NCI-H2029 (cell line): ENCODE data around the gene NEGR1.
"Not testable (repeated sequence)": the region's sequence is repeated elsewhere in the genome, so short reads cannot be mapped to it uniquely, and the experiment has no call there.

Source experiments
- DNase-seq: peaks from one replicate; lab custom pipeline; 2025; lab: John Stamatoyannopoulos, UW

Gene NEGR1

GRCh38 chr1:72282271-72283021 is at the start of gene NEGR1:
Gene NEGR1, minus strand, starts transcription at chr1:72282539.
- DNase-seq = peak; percentile 91

DNA sequence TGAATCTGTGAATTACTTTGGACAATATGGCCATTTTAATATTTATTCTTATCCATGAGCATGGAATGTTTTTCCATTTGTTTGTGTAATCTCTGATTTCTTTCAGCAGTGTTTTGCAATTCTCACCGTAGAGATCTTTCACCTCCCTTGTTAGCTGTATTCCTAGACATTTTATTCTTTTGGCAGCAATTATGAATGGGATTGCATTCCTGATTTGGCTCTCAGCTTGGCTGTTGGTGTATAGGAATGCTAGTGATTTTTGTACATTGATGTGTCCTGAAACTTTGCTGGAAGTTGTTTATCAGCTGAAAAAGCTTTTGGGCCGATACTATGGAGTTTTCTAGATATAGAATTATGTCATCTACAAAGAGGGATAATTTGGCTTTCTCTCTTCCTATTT is 44.2 kb upstream of the NEGR1 start:
- DNase-seq = no peak

DNA sequence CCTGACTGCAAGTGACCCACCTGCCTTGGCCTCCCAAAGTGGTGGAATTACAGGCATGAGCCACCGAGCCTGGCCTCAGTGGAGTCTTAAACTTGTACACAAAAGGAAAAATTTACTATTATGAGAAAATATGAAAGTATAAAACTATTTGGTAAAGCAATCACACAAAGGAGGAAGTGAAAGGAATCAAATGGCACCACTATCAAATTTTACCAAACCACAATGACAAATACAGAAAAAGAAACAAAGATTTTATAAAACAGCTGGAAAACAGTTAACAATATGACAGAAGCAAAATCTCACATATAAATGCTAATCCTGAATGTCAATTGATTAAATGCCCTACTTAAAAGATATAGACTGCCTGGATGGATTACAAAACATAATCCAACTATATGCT is 42.1 kb upstream of the NEGR1 start:
- no peak for DNase-seq

GRCh38 chr1:72322910-72323309 is 40.6 kb upstream of the NEGR1 start:
- no peak for DNase-seq

DNA sequence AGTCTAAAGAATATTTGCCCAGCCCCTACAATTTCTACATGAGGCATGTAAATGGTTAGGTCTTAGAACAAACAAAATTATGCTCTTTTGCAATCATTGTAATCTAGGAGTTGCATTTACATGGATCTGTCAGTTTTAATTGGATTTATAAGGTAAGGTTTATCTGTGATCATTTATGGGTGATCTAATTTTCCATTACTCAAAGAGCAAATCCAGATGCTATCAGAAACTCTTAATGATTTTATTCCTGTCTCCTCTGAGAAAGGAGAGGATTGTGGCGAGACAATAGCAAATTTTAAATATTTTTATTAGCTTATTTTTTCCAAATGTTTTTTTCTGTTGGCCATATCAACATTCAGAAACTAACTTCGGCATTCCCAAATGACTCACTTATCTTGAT is 14.2 kb upstream of the NEGR1 start:
- DNase-seq = no peak

DNA sequence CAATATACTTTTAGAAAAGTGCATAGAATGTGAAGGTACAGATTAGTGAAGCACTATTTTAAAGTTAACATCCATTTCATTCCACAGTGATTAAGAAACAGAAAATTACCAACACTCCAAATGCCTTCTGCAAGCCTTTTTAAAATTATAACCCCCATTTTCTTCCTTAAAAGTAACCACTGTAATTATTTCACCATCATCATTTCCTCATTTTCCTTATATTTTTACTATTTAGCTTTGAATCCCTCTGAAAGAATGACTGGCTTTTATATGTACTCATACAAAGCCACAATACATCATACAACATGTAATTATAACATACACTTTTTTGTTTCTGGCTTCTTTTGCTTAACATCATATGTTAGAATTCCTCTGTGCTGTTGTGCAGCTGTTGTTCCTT is 6.5 kb upstream of the NEGR1 start:
- no peak for DNase-seq

DNA sequence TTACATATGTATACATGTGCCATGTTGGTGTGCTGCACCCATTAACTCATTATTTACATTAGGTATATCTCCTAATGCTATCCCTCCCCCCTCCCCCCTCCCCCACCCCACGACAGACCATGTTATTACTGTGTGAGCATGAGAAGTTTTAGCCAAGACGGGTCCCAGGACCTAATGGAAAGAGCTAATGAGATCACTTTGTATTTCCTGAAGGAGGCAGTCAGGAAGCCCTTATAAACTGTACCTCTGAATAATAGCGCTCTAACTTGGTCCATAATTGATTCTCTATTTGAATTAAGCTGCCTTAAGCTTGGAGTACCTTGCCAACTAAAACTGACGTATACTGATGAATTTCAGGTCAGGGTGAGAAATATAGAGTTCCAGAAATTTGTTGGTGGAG is 4.1 kb upstream of the NEGR1 start:
- no peak for DNase-seq

DNA sequence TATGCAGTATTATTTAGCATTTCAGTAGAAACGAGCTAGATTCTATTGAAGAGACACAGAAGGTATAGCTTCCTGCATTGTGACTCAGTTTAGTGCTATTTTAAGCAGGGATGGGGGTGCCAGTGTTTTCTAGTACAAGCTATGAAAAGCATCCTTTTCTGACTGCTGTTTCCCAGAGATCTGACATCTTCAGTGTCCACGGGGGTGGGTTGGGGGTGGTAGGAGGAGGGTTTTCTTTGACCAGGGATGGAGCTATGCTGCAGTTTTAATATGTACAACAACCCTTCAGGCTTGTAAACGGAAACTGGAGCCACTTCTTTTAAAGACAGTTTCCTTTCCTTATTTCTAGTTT is 2.7 kb upstream of the NEGR1 start:
- DNase-seq = no peak

GRCh38 chr1:72284348-72285073 is 2.2 kb upstream of the NEGR1 start:
- DNase-seq = peak; percentile 53

- DNase-seq = peak; percentile 66
Observed at GRCh38 chr1:72284084-72284347, 1.7 kb upstream of the NEGR1 start.

GRCh38 chr1:72283307-72284083 is 1.2 kb upstream of the NEGR1 start:
- peak; percentile 78 for DNase-seq

DNA sequence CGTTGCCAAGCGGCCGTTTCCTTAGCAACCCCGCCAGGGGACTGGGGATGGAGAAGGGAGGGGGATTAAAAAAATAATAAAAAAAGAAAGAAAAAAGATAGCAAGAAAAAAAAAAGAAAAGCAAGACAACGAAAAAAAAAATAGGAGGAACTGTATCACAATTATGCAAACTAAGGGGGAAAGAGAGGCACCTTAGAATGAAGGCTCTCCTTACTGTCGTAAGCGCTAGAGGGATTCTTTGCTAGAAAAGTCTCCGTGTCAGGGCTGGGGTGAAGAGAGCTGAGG is 625 bp upstream of the NEGR1 start:
- no peak for DNase-seq

- no peak for DNase-seq
Observed at GRCh38 chr1:72281637-72282270, 585 bp downstream of the NEGR1 start.

GRCh38 chr1:72281144-72281543 is 1.2 kb downstream of the NEGR1 start:
- DNase-seq = no peak

DNA sequence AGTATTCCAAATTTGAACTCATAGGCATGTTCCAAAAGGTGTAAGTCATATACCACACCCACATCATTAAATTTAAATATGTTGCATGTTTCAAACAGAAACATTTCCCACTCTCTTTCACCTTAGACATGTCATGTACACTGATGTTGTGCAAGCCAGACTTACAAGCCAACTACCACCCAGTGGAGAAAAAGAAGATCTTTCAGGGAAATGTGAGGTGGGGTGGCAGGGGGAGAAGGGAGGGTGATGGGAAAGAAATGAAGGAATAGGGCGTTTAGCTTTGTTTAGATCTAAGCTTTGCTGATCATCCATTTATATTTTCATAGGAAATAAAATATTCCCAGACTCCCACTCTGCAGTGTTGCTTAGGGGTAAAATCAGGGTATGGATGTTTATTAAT is 1.6 kb downstream of the NEGR1 start:
- no peak for DNase-seq

- DNase-seq = no peak
Observed at GRCh38 chr1:72280131-72280530, 2.2 kb downstream of the NEGR1 start.

DNA sequence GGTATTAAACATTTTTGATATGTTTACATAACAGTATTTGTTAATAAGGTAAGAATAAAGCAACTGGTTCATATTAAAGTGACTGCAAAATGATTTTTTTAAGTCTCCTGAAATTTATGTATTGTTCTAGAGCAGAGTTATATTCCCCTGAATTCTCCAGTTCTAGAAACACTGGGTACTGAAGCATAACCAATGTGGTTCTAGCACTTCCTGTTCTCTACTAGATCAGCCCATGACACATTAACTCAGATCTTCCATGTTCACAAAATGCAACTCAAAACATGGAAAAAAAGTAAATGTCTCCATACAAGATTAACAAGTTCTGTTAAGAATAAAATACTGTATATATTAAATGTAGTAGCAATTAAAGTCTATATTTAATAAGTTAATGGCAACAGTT is 3.9 kb downstream of the NEGR1 start:
- DNase-seq = no peak

GRCh38 chr1:72271555-72272085 is 10.7 kb downstream of the NEGR1 start:
- DNase-seq = no peak

GRCh38 chr1:72262735-72263134 is 19.6 kb downstream of the NEGR1 start:
- DNase-seq = no peak

GRCh38 chr1:72253132-72253531 is 29.2 kb downstream of the NEGR1 start:
- DNase-seq = no peak

DNA sequence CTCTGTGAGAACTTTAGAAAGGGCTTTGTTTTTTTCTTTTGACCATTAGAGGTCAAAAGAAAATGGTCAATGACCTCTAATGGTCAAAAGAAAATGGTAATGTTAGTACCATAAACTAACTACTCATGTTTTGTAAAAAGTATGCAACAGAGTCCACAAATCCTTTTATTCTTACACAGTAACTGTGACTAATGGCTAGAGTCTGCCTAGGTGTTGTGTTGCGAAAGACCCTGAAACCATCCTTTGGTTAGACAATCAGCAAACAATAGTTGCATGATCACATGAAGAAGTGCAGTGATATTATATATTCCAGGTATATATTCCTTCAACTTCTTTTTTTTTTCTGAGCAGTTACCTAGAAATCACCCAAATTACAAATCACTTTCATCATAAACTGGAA is 40.9 kb downstream of the NEGR1 start:
- DNase-seq = no peak

DNA sequence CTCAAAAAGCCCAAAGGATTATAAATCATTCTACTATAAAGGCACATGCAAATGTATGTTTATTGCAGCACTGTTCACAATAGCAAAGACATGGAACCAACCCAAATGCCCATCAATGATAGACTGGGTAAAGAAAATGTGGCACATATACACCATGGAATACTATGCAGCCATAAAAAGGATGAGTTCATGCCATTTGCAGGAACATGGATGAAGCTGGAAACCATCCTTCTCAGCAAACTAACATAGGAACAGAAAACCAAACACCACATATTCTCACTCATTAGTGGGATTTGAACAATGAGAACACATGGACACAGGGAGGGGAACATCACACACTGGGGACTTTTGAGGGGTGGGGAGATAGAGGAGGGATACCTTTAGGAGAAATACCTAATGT is 46.4 kb downstream of the NEGR1 start:
- not testable (repeated sequence) for DNase-seq

GRCh38 chr1:72235062-72235461 is 47.3 kb downstream of the NEGR1 start:
- DNase-seq = no peak
